Measurements from ENCODE around the gene CNOT9. TPM values are rescaled to one million over a fixed set of nuclear protein-coding genes. Genes with fewer than 3 reads are reported as not detected.

Gene CNOT9
- total and polyA plus RNA-seq, 10 of the 15 experiments (the other 5 are each of a cell fraction or from before 2014, with no cell fraction given) = 51.0 to 172 (median 98.2) TPM

DNA sequence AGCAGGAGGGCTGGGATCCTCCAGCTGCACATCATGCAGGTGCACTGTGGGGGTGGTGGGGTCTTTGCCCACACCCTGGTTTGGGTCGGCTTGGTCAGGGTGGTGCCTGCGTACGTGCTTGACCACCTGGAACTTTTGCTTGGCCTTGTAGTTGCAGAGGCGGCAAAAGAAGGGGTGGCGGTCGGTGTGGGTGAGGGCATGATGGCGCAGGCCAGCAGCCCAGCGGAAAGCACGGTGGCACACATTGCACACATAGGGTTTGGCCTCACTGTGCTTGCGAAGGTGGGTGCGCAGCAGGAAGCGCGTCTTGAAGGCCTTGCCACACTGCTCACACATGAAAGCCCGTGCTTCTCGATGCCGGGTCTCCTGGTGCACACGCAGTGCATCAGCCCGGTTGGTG is 69.7 kb downstream of the CNOT9 start:
- no peaks in the 10 kb centered on the region for H3K4me1 ChIP-seq (ENCODE audit: control insufficient read depth, insufficient read depth, low read length)
- in situ Hi-C loops (cut with MboI) (no loop called here), intact Hi-C loops (cut with micrococcal nuclease; ENCODE audit: unreplicated experiment) (no loop called here)
- no peaks in the 10 kb centered on the region for H3K27me3 ChIP-seq (replicated peaks in 1 of 2; ENCODE audit: control insufficient read depth in 2 of 2, insufficient read depth in 2 of 2, low read length in 1 of 2)
- 97% methylated on average over 18 of the region's 18 CpGs for WGBS (ENCODE audit: insufficient coverage, insufficient replicate concordance, low lambda C conversion rate, missing lambda C conversion rate)
- ChIA-PET SMC1A (ENCODE audit: uncharacterized antibody, unreplicated experiment) (no interaction called here), POLR2A (no interaction called here), CTCF (no interaction called here), RAD21 (ENCODE audit: unreplicated experiment) (no interaction called here)
- ATAC-seq (no peak), DNase-seq (ENCODE audit: low read depth, low spot score) (no peak), FAIRE-seq (no peak)
- no peak overlapping the region for H3K4me3 ChIP-seq
- H3K4me2 ChIP-seq (ENCODE audit: control insufficient read depth, insufficient read depth) = no peak overlapping the region
- H3K36me3 ChIP-seq (ENCODE audit: control insufficient read depth in 2 of 2, insufficient read depth in 2 of 2, low read length in 1 of 2) = peaks cover 18 to 20% of the 10 kb centered on the region in 2 experiments
- H4K20me1 ChIP-seq (ENCODE audit: control insufficient read depth, insufficient read depth) = no peaks in the 10 kb centered on the region
- no peak overlapping the region for H3K27ac ChIP-seq (ENCODE audit: control insufficient read depth, insufficient read depth)
- TF ChIP-seq RUNX3 (IDR thresholded peaks at IDR 0.05; ENCODE audit: low read length) (no peak), ZBED1 (IDR thresholded peaks at IDR 0.05; ENCODE audit: borderline replicate concordance) (no peak), IKZF2 (IDR thresholded peaks at IDR 0.05) (no peak), NR2C2 (IDR thresholded peaks at IDR 0.05; ENCODE audit: borderline replicate concordance, control insufficient read depth, insufficient read length, low read depth) (no peak), ESRRA (IDR thresholded peaks at IDR 0.05; ENCODE audit: low read length) (no peak), ZNF217 (IDR thresholded peaks at IDR 0.05) (no peak), NBN (IDR thresholded peaks at IDR 0.05) (no peak), POLR2AphosphoS2 (IDR thresholded peaks at IDR 0.05; ENCODE audit: low read depth, low read length) (no peak), NR2C1 (IDR thresholded peaks at IDR 0.05) (no peak), SMAD1 (IDR thresholded peaks at IDR 0.05; ENCODE audit: low read depth, partially characterized antibody) (no peak), SP1 (IDR thresholded peaks at IDR 0.05; ENCODE audit: low read depth, low read length) (no peak), GATAD2B (conservative IDR thresholded peaks at IDR 0.05; ENCODE audit: low read depth) (no peak), ZNF207 (IDR thresholded peaks at IDR 0.05; ENCODE audit: borderline replicate concordance) (no peak), TCF12 (IDR thresholded peaks at IDR 0.05; ENCODE audit: low read depth, low read length) (no peak), FOS (IDR thresholded peaks at IDR 0.05; ENCODE audit: borderline replicate concordance, extremely low read depth, insufficient read length) (no peak)
- TF ChIP-seq, protein P1, sequence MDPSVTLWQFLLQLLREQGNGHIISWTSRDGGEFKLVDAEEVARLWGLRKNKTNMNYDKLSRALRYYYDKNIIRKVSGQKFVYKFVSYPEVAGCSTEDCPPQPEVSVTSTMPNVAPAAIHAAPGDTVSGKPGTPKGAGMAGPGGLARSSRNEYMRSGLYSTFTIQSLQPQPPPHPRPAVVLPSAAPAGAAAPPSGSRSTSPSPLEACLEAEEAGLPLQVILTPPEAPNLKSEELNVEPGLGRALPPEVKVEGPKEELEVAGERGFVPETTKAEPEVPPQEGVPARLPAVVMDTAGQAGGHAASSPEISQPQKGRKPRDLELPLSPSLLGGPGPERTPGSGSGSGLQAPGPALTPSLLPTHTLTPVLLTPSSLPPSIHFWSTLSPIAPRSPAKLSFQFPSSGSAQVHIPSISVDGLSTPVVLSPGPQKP (IDR thresholded peaks at IDR 0.05; ENCODE audit: low read depth, low read length) = no peak
- TF ChIP-seq, protein P2, sequence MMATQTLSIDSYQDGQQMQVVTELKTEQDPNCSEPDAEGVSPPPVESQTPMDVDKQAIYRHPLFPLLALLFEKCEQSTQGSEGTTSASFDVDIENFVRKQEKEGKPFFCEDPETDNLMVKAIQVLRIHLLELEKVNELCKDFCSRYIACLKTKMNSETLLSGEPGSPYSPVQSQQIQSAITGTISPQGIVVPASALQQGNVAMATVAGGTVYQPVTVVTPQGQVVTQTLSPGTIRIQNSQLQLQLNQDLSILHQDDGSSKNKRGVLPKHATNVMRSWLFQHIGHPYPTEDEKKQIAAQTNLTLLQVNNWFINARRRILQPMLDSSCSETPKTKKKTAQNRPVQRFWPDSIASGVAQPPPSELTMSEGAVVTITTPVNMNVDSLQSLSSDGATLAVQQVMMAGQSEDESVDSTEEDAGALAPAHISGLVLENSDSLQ (IDR thresholded peaks at IDR 0.05) = no peak
- no TSS peak for BruUV-seq (replicated peaks)
- H3K9ac ChIP-seq (ENCODE audit: control insufficient read depth, insufficient read depth, low read length) = no peak overlapping the region
- H2AFZ ChIP-seq (ENCODE audit: control insufficient read depth, low read depth, low read length) = no peak overlapping the region
- H3K9me3 ChIP-seq (replicated peaks; ENCODE audit: control insufficient read depth, insufficient read depth, low read length) = no peaks in the 10 kb centered on the region
- no peaks in the 10 kb centered on the region for H3K79me2 ChIP-seq (ENCODE audit: control insufficient read depth, insufficient read depth, low read length)

All from GM12878 (cell line).